Heart left ventricle (tissue), 16 donors: Measurements from ENCODE around the gene PADI2. TPM values are rescaled to one million over a fixed set of nuclear protein-coding genes. Genes with fewer than 3 reads are reported as not detected.

Source experiments
- ATAC-seq, 4 donors: fragments of 200-7000 bp; cut with Tn5 transposase; one replicate each; pipeline ENCODE4 v1.9.1; 2020 to 2022; ENCODE audit warnings: moderate library complexity in 4 of 4, mild to moderate bottlenecking in 3 of 4, moderate number of reproducible peaks in 1 of 4
- DNase-seq, 5 donors: peaks; one replicate each; pipeline ENCODE4 v3.0.0-alpha.2; 2020
- H3K27ac ChIP-seq, 12 donors: fragments of 200-600 bp; sonication (generic) in 4 of 12; one replicate each; pipeline versions ENCODE4 v1.5.0 to v1.8.0; 2016 to 2022; ENCODE audit warnings: mild to moderate bottlenecking in 2 of 12
- H3K27me3 ChIP-seq, 9 donors: fragments of 200-600 bp; sonication (generic) in 2 of 9; one replicate each; pipeline versions ENCODE4 v1.5.1 to v1.8.0; 2016 to 2022; ENCODE audit warnings: mild to moderate bottlenecking in 3 of 9
- H3K36me3 ChIP-seq, 9 donors: fragments of 200-600 bp; sonication (generic) in 2 of 9; one replicate each; pipeline versions ENCODE4 v1.5.0 to v1.8.0; 2018 to 2022; ENCODE audit warnings: mild to moderate bottlenecking in 2 of 9
- H3K4me1 ChIP-seq, 12 donors: fragments of 200-600 bp; sonication (generic) in 4 of 12; one replicate each; pipeline versions ENCODE4 v1.5.0 to v1.8.0; 2016 to 2022; ENCODE audit warnings: mild to moderate bottlenecking in 3 of 12
- H3K4me3 ChIP-seq, 12 donors: fragments of 200-600 bp; sonication (generic) in 4 of 12; one replicate each; pipeline versions ENCODE4 v1.5.0 to v1.8.0; 2017 to 2022; ENCODE audit warnings: mild to moderate bottlenecking in 9 of 12, moderate library complexity in 4 of 12
- H3K9me3 ChIP-seq, 12 donors: fragments of 200-600 bp; sonication (generic) in 4 of 12; one replicate each; pipeline versions ENCODE4 v1.5.0 to v1.8.0; 2016 to 2022; ENCODE audit warnings: mild to moderate bottlenecking in 1 of 12
- POLR2A ChIP-seq, 2 donors: fragments of 450-650 bp; IDR thresholded peaks; one replicate each; pipeline ENCODE4 v1.6.1; 2017; ENCODE audit warnings: antibody characterized with exemption in 2 of 2, mild to moderate bottlenecking in 2 of 2, moderate library complexity in 2 of 2
- WGBS, 4 donors: extraction: QIAGEN DNeasy Blood & Tissue Kit in 2 of 4; methylation state at CpG; one replicate each; pipeline versions ENCODE4 v1.1.5 to v1.1.7; 2013 to 2018; 5-methylcytosine and 5-hydroxymethylcytosine counted together
- intact Hi-C, 10 donors: fragments of 100-400 bp; cut with DNase I; formaldehyde crosslinking; loops; one replicate each; pipeline versions ENCODE4 v1.11.1 to v1.14.2; 2022
- polyA plus RNA-seq, 2 donors: library from polyadenylated mRNA; stranded (reverse); fragments of 200-250 nt; gene quantifications; one replicate each; pipeline ENCODE4 v1.2.3, GENCODE V29; 2013
- total RNA-seq, 9 donors: library from RNA; depleted of rRNA in 2 of 9; stranded (reverse); fragments of >200 nt in 2 of 9; fragmentation: NEBNext Ultra II Directional in 3 of 9; extraction: Animal tissue kit (Norgen Biotek cat#: 25700) in 3 of 9; gene quantifications; one replicate each; pipeline versions ENCODE4 v1.1.0 to v1.2.4, GENCODE V29; 2016 to 2023
- TF ChIP-seq, protein P1 (sequence below), 12 donors: fragments of 200-600 bp; sonication (generic) in 4 of 12; IDR thresholded peaks; one replicate each; pipeline versions ENCODE4 v1.5.0 to v1.8.0; 2018 to 2022; ENCODE audit warnings: antibody characterized with exemption in 12 of 12, mild to moderate bottlenecking in 5 of 12
- donor health status: ischemic (EF 13 %, LVEDD 7.1; RV severe dilation, severe dysfunction).
- donor health status: healthy with polysubstance abuse.
- donor health status: DM: no; HTN: yes; CAD: no.
- donor health status: DM: no; HTN: no; CAD: no.
- donor health status: ischemic (EF 25% LVEDD 6.9; RV normal size, moderate dysfunction).
- donor health status: ischemic (EF 25% LVEDD 5.7; RV mildly dilated, moderate dysfunction).
- donor health status: healthy.
- donor health status: DM: yes; HTN: yes; CAD: no.
- donor health status: ischemic (EF 35%, LVEDD 5.7; RV mildly dilated, moderate dysfunction).
- donor health status: nonischemic (EF 11% LVEDD 7.7; RV severe dilation, severe dysfunction).
- donor health status: DM: yes; HTN: yes; CAD: no.
- donor health status: PGD.
- donor health status: ischemic (EF 29% LVEDD 5.4; RV normal size, mild dysfunction).
- donor health status: nonischemic (EF 23%, LVEDD 6.1; RV moderate dilation, normal function).

Gene PADI2
- total and polyA plus RNA-seq, 11 donors = 0.08 to 2.0 (median 0.49) TPM

DNA sequence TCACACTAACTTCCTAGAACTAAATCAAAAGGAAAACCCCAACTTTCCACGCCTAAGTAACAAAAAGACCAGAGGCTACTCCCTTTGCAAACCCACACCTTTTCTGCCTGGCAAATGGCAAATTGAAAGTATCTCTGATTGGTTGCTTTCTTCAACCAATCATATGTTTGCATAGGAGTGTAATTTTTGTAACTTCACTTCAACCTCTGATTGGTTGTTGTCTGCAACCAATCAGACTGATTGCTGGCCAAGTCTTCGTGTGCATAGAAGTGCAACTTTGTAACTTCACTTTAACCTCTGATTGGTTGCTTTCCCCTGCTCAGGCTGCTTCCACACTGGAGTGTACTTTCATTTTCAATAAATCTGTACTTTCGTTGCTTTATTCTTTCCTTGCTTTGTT, 36.9 kb upstream of the PADI2 start:
- H3K9me3 ChIP-seq = peaks cover 0 to 56% (median 28%) of the 10 kb centered on the region in 12 donors
- no peak for DNase-seq
- TF ChIP-seq POLR2A (IDR thresholded peaks at IDR 0.05) = no peak
- TF ChIP-seq, protein P1, sequence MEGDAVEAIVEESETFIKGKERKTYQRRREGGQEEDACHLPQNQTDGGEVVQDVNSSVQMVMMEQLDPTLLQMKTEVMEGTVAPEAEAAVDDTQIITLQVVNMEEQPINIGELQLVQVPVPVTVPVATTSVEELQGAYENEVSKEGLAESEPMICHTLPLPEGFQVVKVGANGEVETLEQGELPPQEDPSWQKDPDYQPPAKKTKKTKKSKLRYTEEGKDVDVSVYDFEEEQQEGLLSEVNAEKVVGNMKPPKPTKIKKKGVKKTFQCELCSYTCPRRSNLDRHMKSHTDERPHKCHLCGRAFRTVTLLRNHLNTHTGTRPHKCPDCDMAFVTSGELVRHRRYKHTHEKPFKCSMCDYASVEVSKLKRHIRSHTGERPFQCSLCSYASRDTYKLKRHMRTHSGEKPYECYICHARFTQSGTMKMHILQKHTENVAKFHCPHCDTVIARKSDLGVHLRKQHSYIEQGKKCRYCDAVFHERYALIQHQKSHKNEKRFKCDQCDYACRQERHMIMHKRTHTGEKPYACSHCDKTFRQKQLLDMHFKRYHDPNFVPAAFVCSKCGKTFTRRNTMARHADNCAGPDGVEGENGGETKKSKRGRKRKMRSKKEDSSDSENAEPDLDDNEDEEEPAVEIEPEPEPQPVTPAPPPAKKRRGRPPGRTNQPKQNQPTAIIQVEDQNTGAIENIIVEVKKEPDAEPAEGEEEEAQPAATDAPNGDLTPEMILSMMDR (IDR thresholded peaks at IDR 0.05) = no peak
- H3K4me1 ChIP-seq = no peaks in the 10 kb centered on the region
- peaks cover 0 to 13% (median 7%) of the 10 kb centered on the region in 9 donors for H3K27me3 ChIP-seq
- no peak overlapping the region for H3K27ac ChIP-seq
- WGBS, 4 donors = 54 to 71% (median 59%) methylated on average over 3 of the region's 3 CpGs
- intact Hi-C loops = no loop called here
- H3K4me3 ChIP-seq = no peak overlapping the region
- no peaks in the 10 kb centered on the region for H3K36me3 ChIP-seq
- ATAC-seq = no peak

DNA sequence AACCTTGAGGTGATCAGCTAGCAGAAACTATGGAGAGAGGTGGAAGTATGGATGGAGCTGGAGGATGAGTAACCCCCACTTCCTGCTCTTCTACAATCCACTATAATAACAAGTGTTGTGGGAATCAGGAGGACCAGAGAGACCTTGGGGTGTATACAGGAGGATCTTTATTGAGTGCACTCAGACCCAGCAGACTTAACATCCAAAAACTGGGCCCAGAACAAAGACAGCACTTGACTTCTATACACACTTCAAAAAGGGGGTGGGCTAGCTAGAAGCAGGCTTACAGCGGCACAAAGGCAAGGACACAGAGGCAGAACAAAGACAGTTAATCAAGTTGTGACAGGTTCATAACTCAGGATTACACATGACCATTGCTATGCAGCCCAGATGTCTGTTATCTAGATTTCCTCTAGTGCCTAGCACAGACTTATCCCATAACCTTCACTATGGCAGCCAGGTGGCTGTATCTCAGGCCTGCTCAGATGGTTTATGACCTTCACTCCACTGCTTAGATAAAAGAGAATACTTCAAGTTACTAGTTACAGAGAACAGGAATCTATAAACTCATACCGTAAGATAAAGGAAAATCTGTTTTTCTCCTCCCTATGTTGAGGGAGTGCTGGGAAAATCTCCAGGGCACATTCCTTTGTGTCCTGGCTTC, 36.1 kb upstream of the PADI2 start:
- H3K27me3 ChIP-seq = peaks cover 0 to 19% (median 11%) of the 10 kb centered on the region in 9 donors
- ATAC-seq (no peak), DNase-seq (no peak)
- no peak for TF ChIP-seq POLR2A (IDR thresholded peaks at IDR 0.05)
- H3K9me3 ChIP-seq = peaks cover 0 to 54% (median 28%) of the 10 kb centered on the region in 12 donors
- intact Hi-C loops = no loop called here
- no peaks in the 10 kb centered on the region for H3K4me1 ChIP-seq
- no peaks in the 10 kb centered on the region for H3K36me3 ChIP-seq
- H3K27ac ChIP-seq = no peak overlapping the region
- 21 to 33% (median 25%) methylated on average over 2 of the region's 2 CpGs for WGBS, 4 donors
- H3K4me3 ChIP-seq = no peak overlapping the region

DNA sequence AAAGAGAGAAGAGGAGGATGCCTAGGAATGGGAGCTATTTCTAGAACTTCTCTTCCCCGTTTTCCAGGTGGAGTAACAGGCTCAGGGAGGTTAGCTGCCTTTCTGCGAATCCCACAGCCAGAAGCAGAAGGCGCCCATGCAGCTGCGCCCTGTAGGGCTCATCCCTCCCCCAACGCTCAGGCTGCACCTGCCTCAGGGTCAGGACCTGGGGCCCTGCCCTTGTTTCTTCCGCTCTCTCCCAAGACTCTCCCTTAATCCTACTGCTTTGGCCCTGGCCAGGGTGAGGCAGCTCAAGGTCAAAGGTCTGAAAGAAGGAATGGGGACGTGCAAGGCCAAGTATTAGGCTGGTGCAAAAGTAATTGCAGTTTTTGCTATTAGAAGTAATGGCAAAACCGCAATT, 30.5 kb upstream of the PADI2 start:
- H3K27ac ChIP-seq = no peak overlapping the region
- WGBS, 4 donors = 64 to 68% (median 66%) methylated on average over 8 of the region's 8 CpGs
- no peak for TF ChIP-seq POLR2A (IDR thresholded peaks at IDR 0.05)
- TF ChIP-seq, protein P1 (IDR thresholded peaks at IDR 0.05) = no peak
- no peak overlapping the region for H3K4me3 ChIP-seq
- H3K27me3 ChIP-seq = peaks cover 6 to 53% (median 33%) of the 10 kb centered on the region in 9 donors
- ATAC-seq (no peak), DNase-seq (no peak)
- H3K9me3 ChIP-seq = peaks cover 0 to 29% (median 11%) of the 10 kb centered on the region in 12 donors
- intact Hi-C loops = no loop called here
- H3K36me3 ChIP-seq = no peaks in the 10 kb centered on the region
- H3K4me1 ChIP-seq = no peaks in the 10 kb centered on the region

DNA sequence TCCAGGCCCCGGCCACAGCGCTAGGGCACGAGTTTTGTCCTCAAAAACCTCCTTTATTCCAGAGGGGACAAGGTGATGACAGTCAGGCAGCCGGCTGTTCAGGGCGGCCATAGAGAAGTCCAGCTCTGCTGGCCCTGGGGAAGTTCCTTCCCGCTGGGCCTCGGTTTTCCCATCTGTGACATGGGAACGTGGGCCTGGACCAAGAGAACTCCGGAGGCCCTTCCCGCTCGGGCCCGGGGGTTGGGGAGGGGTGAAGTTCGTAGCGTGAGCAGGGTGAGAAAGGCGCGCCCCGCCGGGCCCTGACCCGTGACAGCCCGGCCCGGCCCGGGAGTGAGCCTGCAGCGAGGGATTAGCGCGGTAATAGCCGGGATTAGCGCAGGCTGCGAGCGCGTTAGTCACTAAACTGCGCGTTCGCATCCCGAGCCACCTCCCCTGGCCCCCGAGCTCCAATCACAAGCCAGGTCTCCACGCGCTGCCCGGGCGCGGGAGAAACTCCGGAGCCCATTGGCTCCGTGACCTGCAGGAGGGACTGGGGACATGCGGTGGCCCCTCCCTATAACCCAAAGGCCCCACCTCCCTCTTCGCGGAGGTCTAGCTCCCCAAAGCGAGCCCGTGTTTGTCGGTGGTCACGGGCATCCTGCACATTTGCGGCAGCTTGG, 29.8 kb upstream of the PADI2 start:
- no peak for DNase-seq
- intact Hi-C loops = no loop called here
- 21 to 35% (median 26%) methylated on average over 36 to 50 of the region's 50 CpGs for WGBS, 4 donors
- TF ChIP-seq, protein P1 (IDR thresholded peaks at IDR 0.05) = no peak
- no peak for TF ChIP-seq POLR2A (IDR thresholded peaks at IDR 0.05)
- Histone ChIP-seq H3K27me3 (peaks cover 6 to 53% (median 33%) of the 10 kb centered on the region in 9 donors), H3K9me3 (peaks cover 0 to 23% (median 6%) of the 10 kb centered on the region in 12 donors), H3K36me3 (no peaks in the 10 kb centered on the region), H3K4me3 (no peak overlapping the region), H3K4me1 (no peaks in the 10 kb centered on the region), H3K27ac (no peak overlapping the region)
- no peak for ATAC-seq
